HPDE6-E6E7 (cell line): ENCODE data around the gene POLR2J3.
"Not testable (repeated sequence)": the region's sequence is repeated elsewhere in the genome, so short reads cannot be mapped to it uniquely, and the experiment has no call there.

ENCODE experiments used
- DNase-seq: peaks from one replicate; pipeline ENCODE4 v3.0.0; 2011; ENCODE audit warnings: missing footprints; ENCODE audit errors: extremely low spot score

POLR2J3 gene

DNA sequence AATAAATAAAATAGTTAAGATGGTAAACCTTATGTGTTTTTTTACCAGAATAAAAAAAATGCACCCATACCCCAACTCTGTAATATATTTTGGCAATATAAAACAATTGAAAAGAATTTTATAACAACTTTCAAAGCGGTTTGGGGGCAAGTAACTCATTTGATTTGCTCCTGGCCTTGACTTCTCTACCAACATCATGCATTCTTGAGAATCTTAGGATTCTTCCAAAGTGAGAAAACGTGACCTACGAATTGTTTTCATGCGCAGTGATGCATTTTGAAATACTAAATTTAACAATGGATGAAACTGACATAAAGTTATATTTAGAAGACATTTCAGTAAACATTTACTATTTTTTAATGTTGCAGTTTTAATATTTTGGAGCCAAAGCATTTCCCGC, 51.6 kb downstream of the POLR2J3 start:
- not testable (repeated sequence) for DNase-seq

DNA sequence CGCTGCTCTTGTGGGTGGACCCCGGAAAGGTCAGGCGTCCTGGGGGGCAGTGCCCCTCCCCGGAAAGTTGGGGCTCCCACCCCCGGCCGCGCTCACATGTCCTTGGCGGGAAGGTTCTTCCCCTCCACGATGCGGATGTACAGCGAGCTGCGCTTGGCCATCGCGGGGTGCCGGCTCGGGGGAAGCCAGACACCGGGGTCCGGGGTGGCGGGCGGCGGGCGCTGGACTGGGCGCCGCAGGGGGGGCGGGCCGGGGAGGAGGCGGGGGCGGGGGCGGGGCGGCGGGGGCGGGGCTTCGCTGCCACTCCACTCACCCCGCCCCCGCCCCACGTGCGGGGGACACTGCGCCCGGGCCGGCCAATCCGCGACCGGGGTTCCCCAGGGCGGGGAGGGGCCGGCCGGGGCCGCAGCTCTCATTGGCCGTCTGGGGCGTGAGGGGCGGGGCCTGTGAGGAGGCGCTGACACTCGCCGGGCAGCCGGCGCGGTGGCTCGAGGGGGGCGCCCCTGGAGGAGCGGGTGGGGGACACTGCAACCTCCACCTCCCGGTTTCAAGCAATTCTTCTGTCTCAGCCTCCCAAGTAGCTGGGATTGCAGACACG, 54.7 kb downstream of the POLR2J3 start, which contains the start of gene RASA4B:
RASA4B (minus strand) TSS at position 228 of the 598 bp plus-strand sequence; CDS start at position 161, 67 bp downstream.
- not testable (repeated sequence) for DNase-seq
